HEK293T (cell line): Measurements from ENCODE around the gene ZNFX1.

ENCODE experiments used
- CTCF ChIA-PET: fragments of 350-600 bp; formaldehyde crosslinking; extraction: SDS; loops from one replicate; lab custom pipeline; 2021; ENCODE audit warnings: antibody characterized with exemption, inconsistent platforms; lab: Yijun Ruan, JAX
- POLR2A ChIA-PET: fragments of 350-600 bp; formaldehyde crosslinking; extraction: SDS; loops from one replicate; lab custom pipeline; 2020; ENCODE audit warnings: antibody characterized with exemption, inconsistent platforms; lab: Yijun Ruan, JAX
- DNase-seq: peaks from one replicate; pipeline ENCODE4 v3.0.0; 2012; ENCODE audit warnings: mixed read lengths; ENCODE audit errors: extremely low spot score
- ARNT ChIP-seq: fragments of 450-650 bp; IDR thresholded peaks from 2 replicates; pipeline ENCODE4 v1.6.1; 2017; ENCODE audit warnings: mild to moderate bottlenecking
- BHLHE40 ChIP-seq: fragments of 450-650 bp; IDR thresholded peaks from 2 replicates; pipeline ENCODE4 v1.6.1; 2016; ENCODE audit warnings: mild to moderate bottlenecking, moderate library complexity, borderline replicate concordance
- CTBP1 ChIP-seq: fragments of 450-650 bp; IDR thresholded peaks from 2 replicates; pipeline ENCODE4 v1.6.1; 2016; ENCODE audit warnings: borderline replicate concordance
- ELF4 ChIP-seq: fragments of 450-650 bp; IDR thresholded peaks from 2 replicates; pipeline ENCODE4 v1.6.1; 2017; ENCODE audit warnings: antibody characterized with exemption
- FOXA1 ChIP-seq: fragments of 450-650 bp; IDR thresholded peaks from 2 replicates; pipeline ENCODE4 v1.6.1; 2016; ENCODE audit warnings: mild to moderate bottlenecking
- FOXK2 ChIP-seq: fragments of 450-650 bp; IDR thresholded peaks from 2 replicates; pipeline ENCODE4 v1.6.1; 2016; ENCODE audit warnings: mild to moderate bottlenecking
- FOXM1 ChIP-seq: fragments of 450-650 bp; IDR thresholded peaks from 2 replicates; pipeline ENCODE4 v1.6.1; 2017; ENCODE audit warnings: mild to moderate bottlenecking, borderline replicate concordance
- HDGF ChIP-seq: fragments of 450-650 bp; IDR thresholded peaks from 2 replicates; pipeline ENCODE4 v1.6.1; 2017; ENCODE audit warnings: antibody characterized with exemption, borderline replicate concordance
- L3MBTL2 ChIP-seq: fragments of 450-650 bp; conservative IDR thresholded peaks from 2 replicates; pipeline ENCODE4 v1.6.1; 2016; ENCODE audit warnings: mild to moderate bottlenecking
- LEF1 ChIP-seq: fragments of 450-650 bp; IDR thresholded peaks from 2 replicates; pipeline ENCODE4 v1.6.1; 2017; ENCODE audit warnings: mild to moderate bottlenecking, borderline replicate concordance
- NFRKB ChIP-seq: fragments of 450-650 bp; IDR thresholded peaks from 2 replicates; pipeline ENCODE4 v1.6.1; 2016; ENCODE audit warnings: mild to moderate bottlenecking, moderate library complexity
- PKNOX1 ChIP-seq: fragments of 450-650 bp; IDR thresholded peaks from 2 replicates; pipeline ENCODE4 v1.6.1; 2016
- SP1 ChIP-seq: fragments of 450-650 bp; IDR thresholded peaks from 2 replicates; pipeline ENCODE4 v1.6.1; 2017
- SUZ12 ChIP-seq: fragments of 450-650 bp; IDR thresholded peaks from 2 replicates; pipeline ENCODE4 v1.6.1; 2016; ENCODE audit warnings: mild to moderate bottlenecking
- TARDBP ChIP-seq: fragments of 450-650 bp; IDR thresholded peaks from 2 replicates; pipeline ENCODE4 v1.6.1; 2016
- ZNF384 ChIP-seq: fragments of 450-650 bp; IDR thresholded peaks from 2 replicates; pipeline ENCODE4 v1.6.1; 2016

The ZNFX1 gene

GRCh38 chr20:49276961-49277785 is 684 bp downstream of the ZNFX1 start:
- TF ChIP-seq HDGF (no peak), FOXK2 (no peak), LEF1 (no peak), SP1 (no peak), ARNT (no peak), ZNF384 (no peak), TARDBP (no peak), FOXM1 (no peak), SUZ12 (no peak), BHLHE40 (no peak), CTBP1 (no peak), NFRKB (no peak)
- DNase-seq: no peak
- CTCF ChIA-PET: interaction anchor here (0.6 to 1.3 kb wide), 4 partner anchors 43 to 581 kb away, joined by 3 to 4 read pairs (median 3); no protein-coding TSS in a partner anchor
- POLR2A ChIA-PET: interaction anchor here (0.9 to 1.6 kb wide), 7 partner anchors 10 to 60 kb away, joined by 3 to 5 read pairs (median 3); no protein-coding TSS in a partner anchor

- DNase-seq: no peak
- TF ChIP-seq ELF4 (no peak), NFRKB (no peak), HDGF (no peak), FOXA1 (no peak), SP1 (no peak), FOXK2 (no peak), L3MBTL2 (no peak), LEF1 (no peak), SUZ12 (no peak), BHLHE40 (no peak), TARDBP (no peak), CTBP1 (no peak), ARNT (no peak), FOXM1 (no peak), PKNOX1 (no peak), ZNF384 (no peak)
- ChIA-PET CTCF (interaction anchor here (0.5 to 1.3 kb wide), 6 partner anchors 30 to 1399 kb away, joined by 3 to 4 read pairs (median 3); no protein-coding TSS in a partner anchor), POLR2A (interaction anchor here (0.9 to 1.3 kb wide), 2 partner anchors 11 to 21 kb away, joined by 3 read pairs; no protein-coding TSS in a partner anchor)
Measured at GRCh38 chr20:49276161-49276960, 1.5 kb downstream of the ZNFX1 start.

- TF ChIP-seq NFRKB (no peak), TARDBP (no peak), ZNF384 (no peak), ARNT (no peak), BHLHE40 (no peak), FOXA1 (no peak), ELF4 (no peak), FOXM1 (no peak), SUZ12 (no peak), SP1 (no peak), LEF1 (no peak), FOXK2 (no peak), L3MBTL2 (no peak), PKNOX1 (no peak)
- ChIA-PET CTCF (interaction anchor here (0.9 to 1.3 kb wide), 4 partner anchors 29 to 210 kb away, joined by 3 to 4 read pairs (median 3); no protein-coding TSS in a partner anchor), POLR2A (interaction anchor here (1.3 kb wide), 1 partner anchor 10 kb away, joined by 3 read pairs; no protein-coding TSS in a partner anchor)
- no peak for DNase-seq
Measured at GRCh38 chr20:49275636-49276035, 2.2 kb downstream of the ZNFX1 start.

GRCh38 chr20:49275216-49275615 is 2.6 kb downstream of the ZNFX1 start:
- CTCF ChIA-PET: no interaction called here
- no peak for DNase-seq
- POLR2A ChIA-PET: no interaction called here
- TF ChIP-seq SUZ12 (no peak), SP1 (no peak), FOXM1 (no peak), NFRKB (no peak), PKNOX1 (no peak), TARDBP (no peak), ZNF384 (no peak), FOXA1 (no peak), LEF1 (no peak), HDGF (no peak), L3MBTL2 (no peak), CTBP1 (no peak), ARNT (no peak), FOXK2 (no peak), ELF4 (no peak), BHLHE40 (no peak)
